Fibroblast of villous mesenchyme (primary cell): Measurements from ENCODE around the gene MSL3. TPM values are rescaled to one million over a fixed set of nuclear protein-coding genes. Genes with fewer than 3 reads are reported as not detected.

Experiments used
- DNase-seq: peaks from one replicate; pipeline ENCODE4 v3.0.0-alpha.2; 2010; ENCODE audit warnings: low read depth
- H3K4me3 ChIP-seq: 2 replicates; pipeline ENCODE4 v1.5.1; 2011; ENCODE audit warnings: low read depth, mild to moderate bottlenecking, low read length
- total RNA-seq: library from RNA; depleted of rRNA; stranded (reverse); fragments of >200 nt; gene quantifications from 2 replicates; pipeline ENCODE4 v1.2.3, GENCODE V29; 2012
- TF ChIP-seq, protein P1 (sequence below): IDR thresholded peaks from 2 replicates; pipeline ENCODE4 v1.5.1; 2012; ENCODE audit warnings: low read depth, mild to moderate bottlenecking, low read length; ENCODE audit not compliant: insufficient read depth

MSL3 gene, protein sequence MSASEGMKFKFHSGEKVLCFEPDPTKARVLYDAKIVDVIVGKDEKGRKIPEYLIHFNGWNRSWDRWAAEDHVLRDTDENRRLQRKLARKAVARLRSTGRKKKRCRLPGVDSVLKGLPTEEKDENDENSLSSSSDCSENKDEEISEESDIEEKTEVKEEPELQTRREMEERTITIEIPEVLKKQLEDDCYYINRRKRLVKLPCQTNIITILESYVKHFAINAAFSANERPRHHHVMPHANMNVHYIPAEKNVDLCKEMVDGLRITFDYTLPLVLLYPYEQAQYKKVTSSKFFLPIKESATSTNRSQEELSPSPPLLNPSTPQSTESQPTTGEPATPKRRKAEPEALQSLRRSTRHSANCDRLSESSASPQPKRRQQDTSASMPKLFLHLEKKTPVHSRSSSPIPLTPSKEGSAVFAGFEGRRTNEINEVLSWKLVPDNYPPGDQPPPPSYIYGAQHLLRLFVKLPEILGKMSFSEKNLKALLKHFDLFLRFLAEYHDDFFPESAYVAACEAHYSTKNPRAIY
- 23.8 and 32.8 TPM in 2 replicates for total RNA-seq

DNA sequence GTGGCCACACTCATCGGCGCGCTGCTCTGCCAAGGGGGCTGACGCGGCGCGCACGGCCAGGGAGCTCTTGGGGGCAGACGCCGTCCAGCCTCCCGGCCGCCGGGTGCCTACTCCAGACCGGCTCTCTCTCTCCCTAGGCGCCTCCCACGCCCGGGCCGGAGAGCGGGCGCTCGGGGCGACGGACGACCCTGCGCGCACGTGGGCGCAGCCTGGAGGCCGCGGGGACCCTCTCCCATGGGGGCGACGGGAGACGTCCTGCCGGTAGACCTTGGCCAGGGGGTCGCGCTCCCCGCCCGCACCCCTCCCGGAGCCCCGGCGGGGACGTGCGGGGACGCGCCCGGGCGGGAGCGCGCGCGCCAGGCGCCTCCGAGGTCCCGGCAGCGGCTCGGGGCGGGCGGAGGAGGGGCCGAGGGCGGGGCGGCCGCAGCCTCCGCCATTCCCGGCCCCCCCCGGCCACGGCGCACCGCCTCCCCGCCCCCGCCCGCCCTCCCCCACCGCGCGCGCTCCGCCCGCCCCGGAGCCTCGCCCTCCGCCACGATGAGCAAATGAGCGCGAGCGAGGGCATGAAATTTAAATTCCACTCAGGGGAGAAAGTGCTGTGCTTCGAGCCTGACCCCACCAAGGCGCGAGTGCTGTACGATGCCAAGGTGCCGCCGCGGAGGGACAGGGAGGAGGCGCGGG is at the start of gene MSL3:
Gene MSL3, plus strand, starts transcription at position 519 of the 681 bp plus-strand sequence. Its CDS starts 27 bp downstream, at position 546.
- TF ChIP-seq, protein P1, sequence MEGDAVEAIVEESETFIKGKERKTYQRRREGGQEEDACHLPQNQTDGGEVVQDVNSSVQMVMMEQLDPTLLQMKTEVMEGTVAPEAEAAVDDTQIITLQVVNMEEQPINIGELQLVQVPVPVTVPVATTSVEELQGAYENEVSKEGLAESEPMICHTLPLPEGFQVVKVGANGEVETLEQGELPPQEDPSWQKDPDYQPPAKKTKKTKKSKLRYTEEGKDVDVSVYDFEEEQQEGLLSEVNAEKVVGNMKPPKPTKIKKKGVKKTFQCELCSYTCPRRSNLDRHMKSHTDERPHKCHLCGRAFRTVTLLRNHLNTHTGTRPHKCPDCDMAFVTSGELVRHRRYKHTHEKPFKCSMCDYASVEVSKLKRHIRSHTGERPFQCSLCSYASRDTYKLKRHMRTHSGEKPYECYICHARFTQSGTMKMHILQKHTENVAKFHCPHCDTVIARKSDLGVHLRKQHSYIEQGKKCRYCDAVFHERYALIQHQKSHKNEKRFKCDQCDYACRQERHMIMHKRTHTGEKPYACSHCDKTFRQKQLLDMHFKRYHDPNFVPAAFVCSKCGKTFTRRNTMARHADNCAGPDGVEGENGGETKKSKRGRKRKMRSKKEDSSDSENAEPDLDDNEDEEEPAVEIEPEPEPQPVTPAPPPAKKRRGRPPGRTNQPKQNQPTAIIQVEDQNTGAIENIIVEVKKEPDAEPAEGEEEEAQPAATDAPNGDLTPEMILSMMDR: no peak
- H3K4me3 ChIP-seq: peak within 1 kb of the TSS; percentile 74
- peak; percentile 62 for DNase-seq

DNA sequence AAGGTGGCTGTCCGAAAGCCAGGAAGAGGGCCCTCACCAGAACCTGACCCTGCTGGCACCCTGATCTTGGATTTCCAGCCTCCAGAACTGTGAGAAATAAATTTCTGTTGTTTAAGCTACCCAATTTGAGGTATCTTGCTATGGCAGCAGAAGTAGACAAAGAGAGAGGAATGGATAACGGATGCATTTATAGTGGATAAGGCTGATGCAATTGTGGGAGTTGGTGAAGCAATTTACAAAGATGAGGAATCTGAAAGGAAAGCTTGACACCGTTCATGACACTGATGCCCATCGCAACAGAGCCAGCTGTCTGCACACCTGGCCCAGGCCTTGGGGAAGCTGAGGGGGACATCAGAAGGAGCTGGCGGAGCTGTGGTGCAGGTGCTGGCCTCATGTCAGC is 35.7 kb upstream of the MSL3 start:
- TF ChIP-seq, protein P1: no peak
- H3K4me3 ChIP-seq: no peak overlapping the region
- no peak for DNase-seq

DNA sequence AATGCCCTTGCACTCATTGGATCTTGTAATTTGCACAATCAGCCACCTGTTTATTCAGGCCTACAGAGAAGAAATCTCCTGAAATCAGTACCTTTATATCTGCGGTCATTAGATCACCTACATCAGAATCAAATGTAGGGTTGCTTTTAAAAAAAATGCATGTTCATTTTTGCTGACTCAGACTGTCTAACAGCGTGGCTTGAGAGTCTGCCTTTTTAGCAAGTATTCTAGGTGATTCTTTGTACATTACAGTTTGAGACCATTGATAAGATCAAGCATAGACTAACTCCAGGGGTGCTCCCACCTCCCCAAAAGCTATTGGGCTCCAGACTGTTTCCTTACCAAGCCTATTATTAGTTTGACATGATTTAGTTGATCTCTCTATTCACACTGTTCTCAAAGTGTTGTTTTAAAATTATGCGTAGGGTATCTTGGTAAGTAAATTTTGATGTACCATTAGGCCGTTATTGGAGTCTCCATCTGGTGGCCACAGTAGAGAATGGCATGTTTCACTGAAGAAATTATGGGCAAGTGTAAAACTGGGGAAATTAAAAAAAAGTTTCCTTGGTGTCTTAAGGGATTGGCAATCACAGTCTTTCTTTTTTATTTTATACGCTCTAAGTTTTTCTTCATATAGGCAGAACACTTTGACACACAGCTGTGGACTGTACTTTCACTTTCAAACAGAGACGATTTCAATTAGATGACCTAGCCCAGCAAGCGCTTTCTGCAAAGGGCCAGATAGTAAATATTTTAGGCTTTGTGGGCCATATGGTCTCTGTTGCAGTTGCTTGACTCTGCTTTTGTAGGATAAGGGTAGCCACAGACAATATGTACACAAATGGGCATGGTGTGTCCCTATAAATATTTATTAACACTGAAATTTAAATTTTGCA is 33.7 kb upstream of the MSL3 start:
- no peak overlapping the region for H3K4me3 ChIP-seq
- peak; percentile 48 for DNase-seq
- TF ChIP-seq, protein P1: peak; percentile 71

DNA sequence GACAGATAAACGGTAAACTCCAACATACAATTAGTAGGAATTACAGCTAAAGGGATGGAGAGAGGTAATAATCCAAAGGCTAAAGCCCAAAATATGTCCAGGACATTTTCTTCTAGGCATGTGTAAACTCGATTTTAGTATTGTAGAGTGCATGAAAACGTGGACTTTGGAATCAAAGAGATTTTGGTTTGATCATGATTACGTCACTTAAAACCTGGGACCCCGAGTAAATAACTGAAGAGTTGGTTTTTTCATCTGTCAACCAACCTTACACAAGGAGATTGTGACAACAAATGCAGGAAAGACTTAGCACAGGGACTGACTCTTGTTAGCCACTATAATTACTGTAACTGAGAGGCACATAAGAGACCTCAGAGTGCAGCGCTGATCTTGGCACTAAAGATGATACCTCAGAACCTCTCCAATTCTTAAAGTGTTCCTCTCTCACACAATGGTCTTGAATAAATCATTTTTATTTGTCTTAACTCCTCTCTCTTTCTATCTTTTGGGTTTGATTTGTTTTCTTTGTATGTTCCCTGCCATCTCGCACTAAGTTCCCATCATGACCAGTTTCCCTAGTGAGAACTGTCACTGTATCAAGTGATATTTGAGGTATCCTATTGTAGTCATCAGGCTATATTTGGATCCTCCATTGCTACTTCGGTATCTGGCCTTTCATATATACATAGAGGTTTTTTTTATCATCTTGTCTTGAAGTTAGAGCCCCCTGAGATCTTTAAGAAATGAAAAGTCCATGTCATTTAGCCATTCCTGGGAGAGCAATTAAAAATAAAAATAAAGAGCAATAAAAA is 32.2 kb upstream of the MSL3 start:
- DNase-seq: no peak
- H3K4me3 ChIP-seq: no peak overlapping the region
- TF ChIP-seq, protein P1: no peak

DNA sequence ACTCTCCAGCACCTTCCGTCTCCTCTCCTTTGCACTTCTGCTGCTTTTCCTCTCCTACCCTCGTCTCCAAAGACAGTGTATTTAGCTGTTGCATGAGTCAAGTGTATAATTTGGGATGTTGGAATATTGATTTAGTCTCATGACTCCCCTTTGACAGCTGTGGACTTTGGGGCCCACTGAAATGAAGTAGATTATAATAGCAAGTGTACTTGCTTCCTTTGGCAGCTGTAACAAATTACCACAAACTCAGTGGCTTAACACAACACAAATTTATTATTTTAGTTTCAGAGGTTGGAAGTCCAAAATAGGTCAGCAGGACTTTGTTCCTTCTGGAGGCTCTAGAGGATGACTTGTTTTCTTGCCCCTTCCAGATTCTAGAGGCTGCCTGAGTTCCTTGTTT is 29.5 kb upstream of the MSL3 start:
- TF ChIP-seq, protein P1: no peak
- DNase-seq: no peak

More for the DNA sequence above, 29.5 kb upstream of the MSL3 start:
- no peak overlapping the region for H3K4me3 ChIP-seq
